ENCODE measurements around the gene C19orf47.

- no peak for TF ChIP-seq POLR2A (IDR thresholded peaks at IDR 0.05)
- no peak for TF ChIP-seq CTCF (IDR thresholded peaks at IDR 0.05)
Observed at GRCh38 chr19:40335855-40336600, 12.2 kb downstream of the C19orf47 start.
